Kidney tubule cell (primary cell): ENCODE measurements around the gene FRY.
A peak's percentile ranks its signal among the peaks of the same experiment; 100 is the strongest.
"Not testable (repeated sequence)": the region's sequence is repeated elsewhere in the genome, so short reads cannot be mapped to it uniquely, and the experiment has no call there.

ENCODE experiments used
- DNase-seq: peaks from one replicate; pipeline ENCODE4 v3.0.0-alpha.2; 2018; ENCODE audit warnings: low spot score

FRY gene

DNA sequence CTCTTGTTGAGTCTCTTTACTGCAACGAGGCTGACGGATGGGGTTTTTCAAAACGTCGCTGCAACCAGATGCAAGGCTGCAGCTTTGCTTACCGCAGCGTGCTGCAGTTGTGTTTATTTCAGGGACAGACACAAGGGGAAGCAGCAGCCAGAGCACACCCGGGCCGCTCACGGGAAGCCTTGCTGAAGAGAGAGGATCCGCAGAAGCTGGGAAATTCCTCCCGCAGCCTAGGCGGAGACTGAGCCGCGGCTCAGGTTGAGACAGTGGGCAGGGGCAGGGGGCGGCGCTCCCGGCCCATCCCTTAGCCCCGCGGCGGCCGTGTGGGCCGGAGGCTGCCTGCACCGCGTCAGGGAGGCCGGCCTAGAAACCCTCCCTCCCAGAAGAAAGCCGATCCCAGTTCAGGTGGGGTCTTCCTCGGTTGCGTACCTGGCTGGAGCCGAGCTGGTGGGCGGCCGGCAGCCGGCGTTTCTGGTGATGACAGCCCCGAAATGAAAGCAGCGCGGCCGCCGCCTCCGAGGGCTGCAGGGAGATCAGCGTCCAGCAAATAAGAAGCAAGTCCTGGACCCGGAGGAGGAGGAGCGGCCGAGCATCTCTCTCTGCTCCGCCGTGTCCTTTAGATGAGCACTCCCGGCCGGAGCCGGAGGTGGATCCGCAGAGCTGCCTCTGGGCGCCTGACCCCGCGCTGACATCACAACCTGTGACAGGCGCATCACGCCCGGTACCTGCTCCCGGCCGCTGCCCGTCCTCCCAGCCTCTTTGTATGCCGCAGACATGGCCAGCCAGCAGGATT is at the start of gene FRY:
FRY (plus strand) TSS at position 750 of the 790 bp plus-strand sequence; CDS start at position 772, 22 bp downstream.
- peak; percentile 77 for DNase-seq

DNA sequence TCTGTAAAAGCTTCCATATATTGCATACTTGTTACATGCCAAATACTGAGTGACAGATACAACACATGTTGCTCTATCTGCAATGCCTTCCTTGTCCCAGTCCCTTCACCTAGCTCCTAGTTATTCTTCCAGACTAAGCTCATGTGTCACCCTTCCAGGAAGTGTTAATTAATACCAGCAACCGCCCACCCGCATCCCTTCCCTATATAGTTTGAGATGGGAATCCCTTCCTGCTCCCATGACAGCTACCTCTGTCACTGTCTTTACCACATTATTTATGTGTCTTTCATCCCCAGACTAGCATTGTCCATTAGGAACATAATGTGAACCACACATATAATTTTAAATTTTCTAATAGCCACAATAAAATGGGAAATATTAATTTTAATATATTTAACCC is 49.5 kb upstream of the FRY start:
- peak; percentile 88 for DNase-seq

DNA sequence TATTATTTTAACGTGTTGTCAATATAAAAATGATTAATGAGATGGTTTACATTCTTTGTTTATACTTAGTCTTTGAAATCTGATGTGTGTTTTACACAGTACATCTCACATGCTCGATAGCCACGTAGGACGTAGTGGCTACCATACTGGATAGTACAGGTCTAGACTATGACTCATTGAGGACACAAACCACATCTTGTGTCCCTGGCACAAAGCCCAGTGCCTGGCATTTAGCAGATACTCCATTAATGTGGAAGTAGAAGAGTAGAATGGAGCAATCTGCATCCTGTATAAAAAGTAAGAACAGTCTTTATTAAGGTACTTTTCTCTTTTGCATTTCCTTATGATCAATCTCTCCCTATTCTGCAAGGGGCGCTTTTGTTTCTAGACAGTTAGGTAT is 49.0 kb upstream of the FRY start:
- peak; percentile 97 for DNase-seq

DNA sequence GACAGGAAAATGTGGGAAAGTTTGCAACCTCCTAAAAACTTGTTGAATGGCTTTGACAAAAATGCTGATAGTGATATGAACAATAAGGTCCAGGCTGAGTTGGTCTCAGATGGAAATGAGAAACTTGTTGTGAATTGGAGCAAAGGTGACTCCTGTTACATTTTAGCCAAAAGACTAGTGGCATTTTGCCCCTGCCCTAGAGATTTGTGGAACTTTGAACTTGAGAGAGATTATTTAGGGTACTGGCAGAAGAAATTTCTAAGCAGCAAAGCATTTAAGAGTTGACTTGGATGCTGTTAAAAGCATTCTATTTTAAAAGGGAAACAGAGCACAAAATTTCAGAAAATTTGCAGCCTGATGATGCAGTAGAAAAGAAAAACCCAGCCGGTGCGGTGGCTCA is 47.9 kb upstream of the FRY start:
- DNase-seq = not testable (repeated sequence)

DNA sequence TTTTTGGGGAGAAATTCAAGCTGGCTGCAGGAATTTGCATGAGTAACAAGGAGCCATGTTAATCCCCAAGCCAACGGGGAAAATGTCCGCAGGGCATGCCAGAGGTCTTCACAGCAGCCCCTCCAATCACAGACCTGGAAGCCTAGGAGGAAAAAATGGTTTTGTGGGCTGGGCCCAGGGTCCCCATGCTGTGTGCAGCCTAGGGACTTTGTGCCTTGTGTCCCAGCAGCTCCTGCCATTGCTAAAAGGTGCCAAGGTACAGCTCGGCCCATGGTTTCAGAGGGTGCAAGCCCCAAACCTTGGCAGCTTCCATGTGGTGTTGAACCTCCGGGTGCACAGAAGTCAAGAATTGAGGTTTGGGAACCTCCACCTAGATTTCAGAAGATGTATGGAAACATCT is 47.2 kb upstream of the FRY start:
- DNase-seq = not testable (repeated sequence)

DNA sequence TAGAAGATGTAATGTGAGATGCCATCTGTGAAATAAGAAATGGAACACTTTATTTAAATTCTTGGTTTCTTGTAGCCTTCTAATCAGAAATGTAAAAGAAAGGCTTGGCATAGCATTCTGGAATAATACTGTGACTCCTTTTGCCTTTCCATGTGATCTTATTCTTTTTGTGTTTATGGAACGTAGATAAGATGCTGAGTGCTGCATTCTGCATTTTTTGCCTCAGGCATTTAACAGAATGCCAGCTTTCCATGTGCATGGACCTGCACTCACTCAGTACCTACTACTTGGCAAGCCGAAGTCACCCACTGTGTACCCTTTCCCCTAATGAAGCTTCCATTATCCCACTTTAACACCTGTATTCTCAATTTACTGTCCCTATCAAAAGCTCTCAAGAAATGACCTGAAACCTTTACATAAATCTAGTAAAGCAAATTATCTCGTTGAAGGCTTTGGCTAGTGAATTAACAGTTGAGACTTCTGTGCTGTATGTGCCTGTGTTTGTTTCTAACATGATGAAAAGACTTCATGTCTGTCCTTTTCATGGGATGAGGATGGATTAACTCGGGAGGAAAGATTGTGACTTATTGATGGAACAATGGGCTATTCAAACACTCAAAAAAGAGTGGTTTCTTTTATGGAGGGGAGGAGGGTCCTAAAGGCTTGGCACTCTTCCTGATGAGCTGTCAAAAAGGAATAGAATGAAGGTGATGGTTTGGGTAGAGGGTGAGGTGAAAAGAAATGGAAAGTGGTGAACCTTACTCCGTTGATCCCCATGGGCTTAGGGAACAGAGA is 44.7 kb upstream of the FRY start:
- DNase-seq = no peak

DNA sequence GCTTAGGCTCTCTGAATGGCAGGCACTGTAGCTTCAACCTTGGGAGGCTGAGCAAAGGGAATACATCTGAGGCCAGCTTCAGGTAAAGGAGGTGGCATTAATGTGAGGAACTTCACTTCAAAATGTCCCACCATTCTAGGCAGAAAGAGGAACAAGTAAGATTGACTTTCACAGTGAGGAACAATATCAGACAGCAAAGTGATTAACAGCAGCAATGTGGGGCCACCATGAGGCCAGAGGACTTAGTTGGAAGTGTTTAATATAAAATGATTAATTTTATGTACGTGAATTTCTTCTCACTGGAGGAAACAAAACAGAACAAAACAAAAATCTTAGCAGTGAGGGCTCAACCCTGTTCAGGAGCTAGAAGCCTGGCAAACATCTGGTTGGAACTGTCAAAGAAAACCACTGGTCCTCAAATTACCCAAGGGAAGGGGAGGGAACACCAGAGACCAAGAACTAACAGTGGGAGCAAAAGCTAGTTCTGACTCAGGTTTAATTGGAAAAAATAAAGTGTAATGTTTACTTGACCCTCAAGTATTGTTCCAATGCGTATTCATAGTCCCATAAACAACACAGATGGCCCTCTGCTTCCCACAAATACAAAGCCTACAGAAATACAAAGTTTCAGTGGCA is 43.9 kb upstream of the FRY start:
- DNase-seq = no peak

DNA sequence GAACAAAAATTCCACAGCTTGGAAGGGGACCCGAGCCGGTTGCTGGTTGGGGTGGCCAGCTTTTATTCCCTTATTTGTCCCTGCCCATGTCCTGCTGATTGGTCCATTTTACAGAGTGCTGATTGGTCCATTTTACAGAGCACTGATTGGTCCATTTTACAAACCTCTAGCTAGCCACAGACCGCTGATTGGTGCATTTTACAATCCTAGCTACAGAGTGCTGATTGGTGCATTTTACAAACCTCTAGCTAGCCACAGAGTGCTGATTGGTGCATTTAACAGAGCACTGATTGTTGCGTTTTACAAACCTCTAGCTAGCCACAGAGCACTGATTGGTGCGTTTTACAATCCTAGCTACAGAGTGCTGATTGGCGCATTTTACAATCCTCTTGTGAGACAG is 37.2 kb upstream of the FRY start:
- DNase-seq = not testable (repeated sequence)

DNA sequence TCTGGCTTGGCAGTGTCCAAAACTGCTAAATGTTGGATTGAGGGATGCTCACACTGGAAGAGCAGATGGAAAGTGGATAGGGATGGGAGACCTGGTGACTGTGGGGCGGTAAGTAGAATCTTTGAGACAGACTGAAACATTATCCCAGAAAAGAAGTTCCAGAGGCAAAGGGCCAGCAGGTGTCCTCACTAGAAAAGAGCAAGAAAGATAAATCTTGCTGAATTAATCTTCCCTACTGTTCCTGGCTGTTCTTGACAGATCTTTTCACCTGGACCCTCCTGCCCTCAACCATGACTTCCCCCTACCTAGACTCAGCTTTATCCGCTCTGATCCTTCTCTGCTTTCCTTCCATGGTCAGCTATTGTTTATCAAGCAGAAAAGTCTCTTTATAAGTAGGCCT is 35.0 kb upstream of the FRY start:
- no peak for DNase-seq

DNA sequence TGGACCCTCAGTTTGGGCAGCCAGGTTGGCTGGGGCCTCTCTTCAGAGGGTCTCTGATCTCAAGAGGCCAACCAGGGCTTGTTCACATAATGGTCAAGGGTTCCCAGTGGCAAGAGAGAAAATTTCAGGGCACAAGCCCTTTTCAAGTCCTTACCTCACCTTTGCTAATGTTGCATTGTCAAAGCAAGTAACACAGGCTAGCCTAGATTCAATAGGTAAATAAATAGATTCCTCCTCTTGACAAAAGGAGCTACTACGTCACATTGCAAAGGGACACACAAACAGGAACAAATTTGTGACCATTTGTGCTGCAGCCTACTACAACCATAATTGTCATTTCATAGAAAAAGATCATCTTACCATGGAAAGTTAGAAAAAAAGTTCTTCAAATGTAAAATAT is 33.9 kb upstream of the FRY start:
- no peak for DNase-seq

DNA sequence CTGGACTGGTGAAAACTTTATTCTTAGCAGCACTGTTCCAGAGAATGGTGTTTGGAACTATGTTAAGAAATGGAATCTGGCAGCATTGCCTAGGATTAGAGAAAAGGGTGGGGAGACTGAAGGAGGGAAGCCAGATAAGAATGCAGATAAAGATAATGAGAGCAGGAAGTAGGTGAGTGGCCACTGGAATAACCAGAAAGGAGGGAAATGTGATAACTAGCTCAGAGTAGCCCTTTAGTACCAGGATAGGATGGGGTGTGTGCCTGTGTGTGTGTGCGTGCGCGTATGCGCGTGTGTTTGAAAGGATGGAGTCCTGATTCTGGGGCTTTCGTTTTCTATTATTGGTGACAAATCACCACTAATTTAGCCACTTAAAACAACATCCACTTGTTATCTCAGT is 33.4 kb upstream of the FRY start:
- no peak for DNase-seq

DNA sequence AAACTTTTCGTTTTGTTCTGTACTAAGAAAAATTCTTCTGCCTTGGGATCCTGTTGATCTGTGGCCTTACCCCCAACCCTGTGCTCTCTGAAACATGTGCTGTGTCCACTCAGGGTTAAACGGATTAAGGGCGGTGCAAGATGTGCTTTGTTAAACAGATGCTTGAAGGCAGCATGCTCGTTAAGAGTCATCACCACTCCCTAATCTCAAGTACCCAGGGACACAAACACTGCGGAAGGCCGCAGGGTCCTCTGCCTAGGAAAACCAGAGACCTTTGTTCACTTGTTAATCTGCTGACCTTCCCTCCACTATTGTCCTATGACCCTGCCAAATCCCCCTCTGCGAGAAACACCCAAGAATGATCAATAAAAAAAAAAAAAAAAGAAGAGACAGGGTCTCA is 30.8 kb upstream of the FRY start:
- not testable (repeated sequence) for DNase-seq

DNA sequence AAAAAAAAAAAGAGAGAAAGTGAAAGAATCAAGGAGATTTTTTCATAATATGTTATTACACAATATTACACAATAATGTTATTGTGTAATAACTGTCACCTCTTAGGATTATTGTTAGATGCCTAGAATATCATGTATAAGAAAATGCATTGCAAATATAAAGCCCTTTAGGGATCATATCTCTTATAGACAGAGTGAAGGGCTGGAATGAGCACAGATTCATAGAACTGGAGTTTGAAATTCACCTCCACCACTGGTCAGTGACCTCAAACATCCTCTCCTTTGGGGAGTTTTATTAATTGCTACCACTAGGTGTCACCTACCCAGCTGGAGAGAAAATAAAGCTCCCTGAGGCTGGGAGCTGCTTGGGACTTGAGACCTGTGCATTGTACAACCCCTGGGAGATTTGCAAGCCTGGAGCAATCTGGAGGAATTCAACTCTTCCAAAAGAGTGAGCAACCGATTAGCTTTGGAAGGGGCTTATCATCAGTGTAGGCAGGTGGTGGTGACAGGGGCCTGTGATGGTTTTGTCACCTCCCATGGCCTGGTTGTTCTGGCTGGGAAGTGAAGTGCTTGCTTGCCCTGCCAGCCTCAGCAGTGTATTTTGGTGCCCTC is 30.3 kb upstream of the FRY start:
- DNase-seq = peak; percentile 59

DNA sequence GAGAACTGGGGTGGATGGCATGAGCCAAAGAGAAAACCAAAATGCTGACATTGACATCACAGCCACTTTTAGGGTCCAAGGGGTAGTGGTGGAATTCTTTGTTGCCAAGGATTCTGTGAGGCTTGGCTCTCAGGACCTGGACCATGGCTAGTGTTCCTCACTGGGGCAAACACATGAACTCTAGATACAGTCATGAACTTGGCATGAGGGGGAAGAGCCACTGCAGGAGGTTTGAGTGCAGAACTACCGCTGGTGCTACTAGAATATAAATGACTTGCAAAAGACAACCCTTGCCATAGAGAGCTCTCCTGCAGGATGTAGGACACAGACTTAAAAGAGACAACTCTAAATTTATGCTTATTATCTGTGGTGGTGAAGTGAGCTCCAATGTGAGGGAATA is 29.8 kb upstream of the FRY start:
- no peak for DNase-seq

DNA sequence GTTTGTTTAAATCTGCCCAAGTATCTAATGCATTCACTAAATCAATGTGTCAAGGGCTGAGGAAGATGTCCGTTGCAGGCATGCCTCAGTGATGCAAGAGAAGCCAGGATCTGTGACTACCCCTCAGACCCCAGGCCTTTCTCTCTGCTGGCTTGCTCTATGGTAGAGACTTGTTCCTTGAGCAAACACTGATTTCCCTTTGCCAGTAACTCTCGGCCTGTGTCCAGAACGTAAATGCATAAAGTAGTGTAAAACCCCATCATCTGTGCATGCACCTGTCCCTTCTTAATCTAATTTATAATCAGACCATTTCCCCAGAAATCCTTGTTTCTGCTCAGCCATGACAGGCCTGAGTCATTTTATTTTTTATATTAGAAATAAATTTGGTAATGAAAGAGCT is 28.7 kb upstream of the FRY start:
- DNase-seq = no peak

DNA sequence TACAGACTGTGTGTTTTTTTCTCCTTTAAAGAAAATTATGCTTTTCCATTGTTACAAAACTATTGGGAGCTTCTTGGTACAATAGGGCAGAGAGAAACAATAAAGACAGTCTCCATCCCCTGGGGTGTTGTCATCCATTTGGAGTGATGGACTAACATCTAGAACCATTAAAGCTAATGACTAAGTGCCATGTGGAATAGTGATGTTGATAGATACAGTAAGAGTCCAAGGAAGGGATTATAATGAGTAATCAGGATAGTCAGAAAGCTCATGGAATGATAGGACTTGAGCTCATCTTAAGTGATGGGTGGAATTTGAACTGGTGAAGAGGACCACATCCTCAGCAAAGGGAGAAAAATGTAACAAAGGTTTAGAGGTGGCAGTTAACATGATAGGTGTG is 24.1 kb upstream of the FRY start:
- peak; percentile 16 for DNase-seq

DNA sequence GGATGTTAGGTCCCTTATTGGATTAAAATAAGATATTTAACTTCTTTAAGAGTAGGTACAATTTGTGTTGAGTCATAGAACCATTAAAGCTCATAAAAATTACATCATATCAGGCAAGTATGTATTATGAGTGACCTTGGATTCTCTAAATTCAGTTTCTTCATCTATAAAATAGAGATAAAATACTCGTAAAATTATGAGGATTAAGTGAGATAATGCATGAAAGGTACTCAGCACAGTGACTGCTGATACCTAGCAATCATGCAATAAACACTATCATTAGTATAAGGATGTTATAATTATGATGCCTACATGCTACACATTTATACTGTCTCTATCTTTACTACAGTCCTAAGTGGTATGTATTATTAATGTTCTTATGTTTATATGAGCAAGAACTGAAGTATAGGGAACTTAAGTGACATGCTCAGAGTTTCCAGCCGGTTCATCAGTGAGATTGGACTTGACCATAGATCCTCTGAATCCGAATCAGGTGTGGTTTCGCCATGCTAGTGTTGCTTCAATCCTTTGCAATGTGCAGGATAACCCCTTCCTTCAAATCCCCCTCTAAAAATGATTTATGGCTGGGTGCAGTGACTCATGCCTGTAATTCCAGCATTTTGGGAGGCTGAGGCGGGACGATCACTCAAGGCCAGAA is 22.9 kb upstream of the FRY start:
- DNase-seq = no peak

DNA sequence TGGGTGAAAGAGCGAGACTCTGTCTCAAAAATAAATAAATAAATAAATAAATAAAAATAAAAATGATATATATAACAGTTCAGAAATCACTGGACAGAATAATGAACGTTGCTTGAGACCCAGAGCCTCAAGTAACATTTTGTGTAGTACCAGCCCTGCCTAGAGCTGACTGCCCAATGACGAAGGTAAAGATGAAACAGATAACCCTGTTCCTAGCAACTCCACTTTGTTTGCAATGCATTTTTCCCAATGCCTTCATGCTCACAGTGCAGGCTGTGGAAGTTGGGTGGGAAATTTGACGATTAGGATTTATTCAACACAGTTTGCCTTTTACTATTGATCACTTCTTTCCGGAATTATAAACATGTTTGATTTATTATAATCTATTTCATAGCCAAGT is 22.2 kb upstream of the FRY start:
- DNase-seq = no peak

DNA sequence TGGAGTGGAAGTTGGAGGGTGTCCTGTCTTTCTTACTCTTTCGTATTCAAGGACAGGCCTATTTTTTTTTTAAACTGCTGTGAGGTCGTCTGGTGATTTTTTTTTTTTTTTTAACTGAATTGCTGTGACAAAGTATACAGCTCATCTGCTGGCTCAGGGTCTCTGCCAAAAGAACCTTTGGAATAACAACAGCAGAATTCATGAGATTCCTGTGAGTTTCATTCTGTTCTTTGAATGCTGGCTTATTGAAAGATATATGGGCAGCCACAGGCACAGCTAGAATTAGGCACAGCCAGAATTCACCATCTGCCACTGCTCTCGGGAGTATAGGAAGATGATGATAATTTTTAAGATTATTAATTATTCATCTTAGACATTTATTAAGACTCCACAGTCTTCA is 21.4 kb upstream of the FRY start:
- no peak for DNase-seq

DNA sequence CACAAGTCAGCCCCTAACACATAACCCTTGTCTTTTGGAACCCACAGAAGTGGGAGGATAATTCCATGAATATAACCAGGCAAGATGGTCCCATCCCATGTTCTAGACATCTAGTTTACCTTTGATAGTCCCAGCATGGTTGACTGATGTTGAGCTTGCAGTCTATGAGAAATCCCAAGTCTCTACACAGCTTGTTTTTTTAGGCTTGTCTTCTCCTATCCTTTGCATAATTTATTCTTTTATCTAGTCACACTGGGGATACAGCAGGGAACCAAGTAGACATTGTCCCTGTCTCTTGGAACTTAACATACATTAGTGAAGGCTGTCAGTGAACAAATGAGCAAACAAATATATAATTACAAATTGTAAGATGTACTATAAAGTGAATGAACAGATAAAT is 19.6 kb upstream of the FRY start:
- no peak for DNase-seq

DNA sequence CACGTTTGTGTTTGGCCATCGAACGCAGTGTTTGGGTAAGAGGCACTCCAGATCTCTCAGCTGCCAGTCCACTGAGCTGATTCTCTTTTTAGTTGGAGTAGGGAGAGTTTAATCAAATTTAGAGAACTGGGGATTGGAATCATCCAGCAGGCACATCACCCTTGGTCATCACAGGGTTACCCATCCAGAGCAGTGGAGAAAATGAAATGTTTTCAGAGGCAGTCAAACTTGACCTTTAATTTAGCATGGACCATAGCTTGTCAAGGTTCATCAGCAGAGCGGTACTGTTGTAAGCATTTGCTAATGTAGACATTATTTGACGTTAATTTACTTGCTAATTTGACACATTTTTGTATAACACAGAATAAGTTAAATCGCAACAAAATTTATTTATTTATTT is 18.4 kb upstream of the FRY start:
- no peak for DNase-seq

DNA sequence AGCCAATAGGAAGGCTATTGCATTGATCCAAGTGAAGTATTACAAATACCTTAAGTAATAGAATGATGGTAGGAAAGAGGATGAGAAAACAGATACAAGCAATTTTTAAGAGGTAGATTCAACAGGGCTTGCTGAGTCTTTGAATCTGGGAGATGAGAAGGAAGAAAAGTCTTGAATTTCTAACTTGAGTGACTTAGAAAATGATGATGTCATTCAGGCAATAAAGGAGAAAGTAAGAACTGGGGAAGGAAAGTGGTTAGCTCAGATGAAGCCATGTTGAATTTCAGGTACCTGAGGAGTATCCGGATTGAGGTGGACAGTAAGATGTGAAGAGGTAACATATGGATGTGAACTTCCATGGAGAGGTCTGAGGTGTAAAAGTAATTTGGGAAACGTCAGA is 15.5 kb upstream of the FRY start:
- DNase-seq = no peak
